Measurements from ENCODE around the gene TMEM170A.
"Not testable (repeated sequence)": the region's sequence is repeated elsewhere in the genome, so short reads cannot be mapped to it uniquely, and the experiment has no call there.

TMEM170A gene

GRCh38 chr16:75457485-75458021 lies 6.9 kb downstream of the TMEM170A start:
- in situ Hi-C loops (cut with MboI; ENCODE audit: low sequenced_read_pairs): no loop called here

- in situ Hi-C loops (cut with MboI; ENCODE audit: low sequenced_read_pairs): no loop called here
Measured at GRCh38 chr16:75456971-75457370, 7.5 kb downstream of the TMEM170A start.

- in situ Hi-C loops (cut with MboI; ENCODE audit: low sequenced_read_pairs): not testable (repeated sequence)
Measured at GRCh38 chr16:75456486-75456885, 8.0 kb downstream of the TMEM170A start.

GRCh38 chr16:75455677-75456076 lies 8.8 kb downstream of the TMEM170A start:
- in situ Hi-C loops (cut with MboI; ENCODE audit: low sequenced_read_pairs): no loop called here

GRCh38 chr16:75452464-75453190 lies 11.9 kb downstream of the TMEM170A start:
- in situ Hi-C loops (cut with MboI; ENCODE audit: low sequenced_read_pairs): no loop called here

- in situ Hi-C loops (cut with MboI; ENCODE audit: low sequenced_read_pairs): no loop called here
Measured at GRCh38 chr16:75446416-75446815, 18.1 kb downstream of the TMEM170A start.

- in situ Hi-C loops (cut with MboI; ENCODE audit: low sequenced_read_pairs): no loop called here
Measured at GRCh38 chr16:75445298-75445697, 19.2 kb downstream of the TMEM170A start.

- in situ Hi-C loops (cut with MboI; ENCODE audit: low sequenced_read_pairs): no loop called here
Measured at GRCh38 chr16:75443298-75443697, 21.2 kb downstream of the TMEM170A start.

GRCh38 chr16:75433732-75434413 lies 30.6 kb downstream of the TMEM170A start:
- in situ Hi-C loops (cut with MboI; ENCODE audit: low sequenced_read_pairs): no loop called here

- in situ Hi-C loops (cut with MboI; ENCODE audit: low sequenced_read_pairs): no loop called here
Measured at GRCh38 chr16:75432828-75433731, 31.4 kb downstream of the TMEM170A start, which contains the start of gene CFDP1. TSS of gene CFDP1 (minus strand) at chr16:75433503. CDS start at chr16:75433352, 151 bp downstream.

GRCh38 chr16:75429621-75430403 lies 34.7 kb downstream of the TMEM170A start:
- in situ Hi-C loops (cut with MboI; ENCODE audit: low sequenced_read_pairs): no loop called here

- in situ Hi-C loops (cut with MboI; ENCODE audit: low sequenced_read_pairs): not testable (repeated sequence)
Measured at GRCh38 chr16:75426524-75426923, 38.0 kb downstream of the TMEM170A start.

GRCh38 chr16:75424105-75424762 lies 40.3 kb downstream of the TMEM170A start:
- in situ Hi-C loops (cut with MboI; ENCODE audit: low sequenced_read_pairs): not testable (repeated sequence)

- in situ Hi-C loops (cut with MboI; ENCODE audit: low sequenced_read_pairs): no loop called here
Measured at GRCh38 chr16:75423723-75424104, 40.8 kb downstream of the TMEM170A start.

GRCh38 chr16:75421820-75422126 lies 42.7 kb downstream of the TMEM170A start:
- in situ Hi-C loops (cut with MboI; ENCODE audit: low sequenced_read_pairs): no loop called here

GRCh38 chr16:75420987-75421819 lies 43.3 kb downstream of the TMEM170A start:
- in situ Hi-C loops (cut with MboI; ENCODE audit: low sequenced_read_pairs): no loop called here

- in situ Hi-C loops (cut with MboI; ENCODE audit: low sequenced_read_pairs): no loop called here
Measured at GRCh38 chr16:75416904-75417565, 47.5 kb downstream of the TMEM170A start.

- in situ Hi-C loops (cut with MboI; ENCODE audit: low sequenced_read_pairs): no loop called here
Measured at GRCh38 chr16:75415169-75415905, 49.2 kb downstream of the TMEM170A start.
